GM12878 (cell line): Measurements from ENCODE around the gene FARS2. TPM values are rescaled to one million over a fixed set of nuclear protein-coding genes. Genes with fewer than 3 reads are reported as not detected.

Experiments used
- ATAC-seq: fragments of 200-7000 bp; cut with Tn5 transposase; 3 replicates; pipeline ENCODE4 v1.9.1; 2020; ENCODE audit warnings: mild to moderate bottlenecking, moderate library complexity
- BruUV-seq: library from RNA; stranded (reverse); fragments of 400-500 nt; replicated peaks from 2 replicates; lab custom pipeline; 2021; lab: Mats Ljungman, UMichigan
- CTCF ChIA-PET: fragments of 300-600 bp; sonication (Branson Sonifier 250); formaldehyde crosslinking; extraction: SDS; loops from one replicate; lab custom pipeline; 2021; ENCODE audit warnings: inconsistent platforms; lab: Yijun Ruan, JAX
- POLR2A ChIA-PET: fragments of 350-600 bp; formaldehyde crosslinking; extraction: SDS; loops from one replicate; lab custom pipeline; 2021; ENCODE audit warnings: inconsistent platforms; lab: Charles Lee
- RAD21 ChIA-PET: fragments of 300-600 bp; sonication (Branson Sonifier 250); formaldehyde crosslinking; loops from one replicate; lab custom pipeline; 2023; ENCODE audit warnings: antibody characterized with exemption; ENCODE audit not compliant: unreplicated experiment; lab: Charles Lee
- SMC1A ChIA-PET: fragments of 300-600 bp; sonication (Branson Sonifier 250); formaldehyde crosslinking; loops from one replicate; lab custom pipeline; 2023; ENCODE audit not compliant: unreplicated experiment, uncharacterized antibody; lab: Charles Lee
- DNase-seq: peaks from one replicate; pipeline ENCODE4 v3.0.0-alpha.2; 2011; ENCODE audit warnings: low read depth, low spot score
- FAIRE-seq: peaks from 3 replicates; lab custom pipeline; 2011; peaks lifted over from hg19 to GRCh38; lab: Jason Lieb, UNC
- H2AFZ ChIP-seq: 2 replicates; pipeline ENCODE4 v1.6.0; 2011; ENCODE audit warnings: low read depth, low read length, control low read depth; ENCODE audit not compliant: control insufficient read depth
- H3K27ac ChIP-seq: 2 replicates; pipeline ENCODE4 v1.5.1; 2011; ENCODE audit warnings: control low read depth; ENCODE audit not compliant: control insufficient read depth, insufficient read depth
- H3K27me3 ChIP-seq, 2 experiments: replicated peaks in 1 of 2; 2 replicates each; pipeline versions ENCODE4 v1.6.0 to v1.6.1; 2011; ENCODE audit warnings: low read length in 1 of 2; ENCODE audit not compliant: control insufficient read depth in 2 of 2, insufficient read depth in 2 of 2
- H3K36me3 ChIP-seq, 2 experiments: 2 replicates each; pipeline ENCODE4 v1.5.1; 2011; ENCODE audit warnings: low read length in 1 of 2; ENCODE audit not compliant: control insufficient read depth in 2 of 2, insufficient read depth in 2 of 2
- H3K4me1 ChIP-seq: 2 replicates; pipeline ENCODE4 v1.6.1; 2011; ENCODE audit warnings: mild to moderate bottlenecking, low read length, moderate library complexity, mixed read lengths; ENCODE audit not compliant: control insufficient read depth, insufficient read depth
- H3K4me2 ChIP-seq: 2 replicates; pipeline ENCODE4 v1.6.0; 2011; ENCODE audit warnings: control low read depth; ENCODE audit not compliant: control insufficient read depth, insufficient read depth
- H3K4me3 ChIP-seq: fragments of 200-600 bp; sonication (generic); 2 replicates; pipeline ENCODE4 v1.5.1; 2016
- H3K79me2 ChIP-seq: 2 replicates; pipeline ENCODE4 v1.6.0; 2011; ENCODE audit warnings: low read length; ENCODE audit not compliant: control insufficient read depth, insufficient read depth
- H3K9ac ChIP-seq: 2 replicates; pipeline ENCODE4 v1.8.0; 2011; ENCODE audit warnings: low read length, control low read depth, mixed read lengths; ENCODE audit not compliant: control insufficient read depth, insufficient read depth
- H3K9me3 ChIP-seq: replicated peaks from 3 replicates; pipeline ENCODE4 v1.5.1; 2011; ENCODE audit warnings: mild to moderate bottlenecking, low read length; ENCODE audit not compliant: control insufficient read depth, insufficient read depth
- H4K20me1 ChIP-seq: 2 replicates; pipeline ENCODE4 v1.6.0; 2011; ENCODE audit not compliant: control insufficient read depth, insufficient read depth
- CHD4 ChIP-seq: fragments of 200-600 bp; sonication (generic); IDR thresholded peaks from 2 replicates; pipeline ENCODE4 v1.6.1; 2016; ENCODE audit warnings: mild to moderate bottlenecking
- EED ChIP-seq: sonication (generic); IDR thresholded peaks from 2 replicates; pipeline ENCODE4 v1.6.1; 2016; ENCODE audit warnings: antibody characterized with exemption, low read depth
- ESRRA ChIP-seq: IDR thresholded peaks from 2 replicates; pipeline ENCODE4 v1.6.1; 2012; ENCODE audit warnings: mild to moderate bottlenecking, low read length, improper control_type of control experiment
- FOS ChIP-seq: IDR thresholded peaks from 3 replicates; pipeline ENCODE4 v1.6.1; 2011; ENCODE audit warnings: borderline replicate concordance; ENCODE audit not compliant: insufficient read length; ENCODE audit errors: extremely low read depth
- FOXM1 ChIP-seq: IDR thresholded peaks from 2 replicates; pipeline ENCODE4 v1.6.1; 2012; ENCODE audit warnings: low read depth, mild to moderate bottlenecking, inconsistent platforms, low read length, moderate library complexity
- KDM1A ChIP-seq: fragments of 200-600 bp; sonication (generic); IDR thresholded peaks from 2 replicates; pipeline ENCODE4 v1.6.1; 2016; ENCODE audit warnings: borderline replicate concordance
- LARP7 ChIP-seq: fragments of 450-650 bp; IDR thresholded peaks from 2 replicates; pipeline ENCODE4 v1.6.1; 2017; ENCODE audit warnings: mild to moderate bottlenecking
- MEF2A ChIP-seq: IDR thresholded peaks from 2 replicates; pipeline ENCODE4 v1.6.1; 2011; ENCODE audit warnings: low read depth, mild to moderate bottlenecking, low read length, moderate library complexity; ENCODE audit not compliant: insufficient read depth
- NR2C2 ChIP-seq: IDR thresholded peaks from 2 replicates; pipeline ENCODE4 v1.6.1; 2011; ENCODE audit warnings: borderline replicate concordance, low read depth; ENCODE audit not compliant: control insufficient read depth, insufficient read length
- POLR2AphosphoS2 ChIP-seq: IDR thresholded peaks from 2 replicates; pipeline ENCODE4 v1.6.1; 2011; ENCODE audit warnings: low read depth, mild to moderate bottlenecking, low read length, improper control_type of control experiment, moderate library complexity
- RAD51 ChIP-seq: fragments of 450-650 bp; IDR thresholded peaks from 2 replicates; pipeline ENCODE4 v1.6.1; 2016; ENCODE audit warnings: moderate library complexity, mild to moderate bottlenecking, inconsistent platforms
- RELB ChIP-seq: fragments of 450-650 bp; IDR thresholded peaks from 2 replicates; pipeline ENCODE4 v1.6.1; 2017; ENCODE audit warnings: low read depth, mild to moderate bottlenecking, moderate library complexity
- SREBF2 ChIP-seq: IDR thresholded peaks from 2 replicates; pipeline ENCODE4 v1.6.1; 2012; ENCODE audit warnings: mild to moderate bottlenecking, low read length
- TAF1 ChIP-seq: IDR thresholded peaks from 2 replicates; pipeline ENCODE4 v1.6.1; 2011; ENCODE audit warnings: mild to moderate bottlenecking, low read depth, low read length, borderline replicate concordance
- TCF7 ChIP-seq: IDR thresholded peaks from 2 replicates; pipeline ENCODE4 v1.6.1; 2014; ENCODE audit warnings: antibody characterized with exemption, borderline replicate concordance
- USF1 ChIP-seq: IDR thresholded peaks from 2 replicates; pipeline ENCODE4 v1.6.1; 2011; ENCODE audit warnings: borderline replicate concordance, low read depth, mild to moderate bottlenecking, moderate library complexity, mixed read lengths, low read length; ENCODE audit not compliant: insufficient read depth; ENCODE audit errors: extremely low read length
- ZNF207 ChIP-seq: fragments of 450-650 bp; IDR thresholded peaks from 2 replicates; pipeline ENCODE4 v1.6.1; 2014; ENCODE audit warnings: antibody characterized with exemption, mild to moderate bottlenecking, borderline replicate concordance
- WGBS: methylation state at CpG from one replicate; pipeline ENCODE4 v1.1.6; 2016; ENCODE audit warnings: low lambda C conversion rate; ENCODE audit not compliant: insufficient replicate concordance, insufficient coverage; ENCODE audit errors: missing lambda C conversion rate; 5-methylcytosine and 5-hydroxymethylcytosine counted together
- in situ Hi-C: fragments of 300-500 bp; cut with MboI; formaldehyde crosslinking; loops from 9 replicates; pipeline ENCODE4 v1.14.3; 2018; ENCODE audit warnings: mixed read lengths
- intact Hi-C: fragments of 100-400 bp; cut with micrococcal nuclease; formaldehyde crosslinking; loops from one replicate; pipeline ENCODE4 v1.14.2; 2022; ENCODE audit not compliant: unreplicated experiment
- polyA plus RNA-seq, 11 experiments: library from polyadenylated mRNA; depleted of rRNA in 4 of 11; unstranded in 6 of 11; stranded (reverse) in 5 of 11; fragments of >200 nt; fragmentation: Nextera tagmentation in 4 of 11; fragmentation: Illumina TruSeq in 1 of 11; extraction: Ambion mirVana in 4 of 11; extraction: Trizol in 1 of 11; gene quantifications; 1 replicate in 1 of 11; 2 replicates in 10 of 11; pipeline versions ENCODE4 v1.2.1 to v1.2.3, GENCODE V29; 2011 to 2016; ENCODE audit warnings: inconsistent platforms in 2 of 11, missing spikeins in 2 of 11, low read depth in 1 of 11
- total RNA-seq, 4 experiments: library from RNA; depleted of rRNA in 3 of 4; stranded (reverse); fragments of >200 nt in 3 of 4; fragmentation: Illumina TruSeq in 1 of 4; extraction: Trizol in 1 of 4; gene quantifications; 2 replicates each; pipeline versions ENCODE4 v1.2.1 to v1.2.3, GENCODE V29; 2013 to 2021

Gene FARS2
- total and polyA plus RNA-seq, 10 of the 15 experiments (the other 5 are each of a cell fraction or from before 2014, with no cell fraction given): 16.8 to 46.7 (median 25.6) TPM

- TF ChIP-seq ZNF207 (no peak), TAF1 (no peak), POLR2AphosphoS2 (no peak), RELB (no peak)
Observed at GRCh38 chr6:5754904-5755303, 493.6 kb downstream of the FARS2 start (continued).

GRCh38 chr6:5759571-5759970 lies 498.3 kb downstream of the FARS2 start:
- WGBS: 74% methylated on average over 5 of the region's 5 CpGs
- CTCF ChIA-PET: no interaction called here
- H3K4me2 ChIP-seq: no peak overlapping the region
- DNase-seq: no peak
- H2AFZ ChIP-seq: no peak overlapping the region
- no peak overlapping the region for H3K27ac ChIP-seq
- in situ Hi-C loops (no loop called here), intact Hi-C loops (no loop called here)
- BruUV-seq: no TSS peak
- TF ChIP-seq RAD51 (no peak), CHD4 (no peak), FOXM1 (no peak), LARP7 (no peak), TCF7 (no peak), NR2C2 (no peak), USF1 (no peak), SREBF2 (no peak), FOS (no peak), MEF2A (no peak), ESRRA (no peak), KDM1A (no peak), EED (no peak)
- no peaks in the 10 kb centered on the region; the same call in 1 of the 3 replicates for H3K9me3 ChIP-seq
- no peaks in the 10 kb centered on the region for H4K20me1 ChIP-seq
- no peak for FAIRE-seq
- no peak overlapping the region for H3K4me3 ChIP-seq
- no peak for ATAC-seq
- H3K9ac ChIP-seq: no peak overlapping the region
- H3K4me1 ChIP-seq: peaks cover 7% of the 10 kb centered on the region
- RAD21 ChIA-PET: no interaction called here
- H3K79me2 ChIP-seq: no peaks in the 10 kb centered on the region
- SMC1A ChIA-PET: no interaction called here
- POLR2A ChIA-PET: no interaction called here
- no peaks in the 10 kb centered on the region for H3K27me3 ChIP-seq
- no peaks in the 10 kb centered on the region; a peak in 1 of 4 replicates for H3K36me3 ChIP-seq
